Measurements from ENCODE around the gene CRIP2.

Gene CRIP2

GRCh38 chr14:105527381-105527825, 52.8 kb downstream of the CRIP2 start:
- peak overlapping the region; percentile 68 for H3K27ac ChIP-seq
- peak overlapping the region; percentile 84 for H3K9ac ChIP-seq
- TF ChIP-seq, protein P1, sequence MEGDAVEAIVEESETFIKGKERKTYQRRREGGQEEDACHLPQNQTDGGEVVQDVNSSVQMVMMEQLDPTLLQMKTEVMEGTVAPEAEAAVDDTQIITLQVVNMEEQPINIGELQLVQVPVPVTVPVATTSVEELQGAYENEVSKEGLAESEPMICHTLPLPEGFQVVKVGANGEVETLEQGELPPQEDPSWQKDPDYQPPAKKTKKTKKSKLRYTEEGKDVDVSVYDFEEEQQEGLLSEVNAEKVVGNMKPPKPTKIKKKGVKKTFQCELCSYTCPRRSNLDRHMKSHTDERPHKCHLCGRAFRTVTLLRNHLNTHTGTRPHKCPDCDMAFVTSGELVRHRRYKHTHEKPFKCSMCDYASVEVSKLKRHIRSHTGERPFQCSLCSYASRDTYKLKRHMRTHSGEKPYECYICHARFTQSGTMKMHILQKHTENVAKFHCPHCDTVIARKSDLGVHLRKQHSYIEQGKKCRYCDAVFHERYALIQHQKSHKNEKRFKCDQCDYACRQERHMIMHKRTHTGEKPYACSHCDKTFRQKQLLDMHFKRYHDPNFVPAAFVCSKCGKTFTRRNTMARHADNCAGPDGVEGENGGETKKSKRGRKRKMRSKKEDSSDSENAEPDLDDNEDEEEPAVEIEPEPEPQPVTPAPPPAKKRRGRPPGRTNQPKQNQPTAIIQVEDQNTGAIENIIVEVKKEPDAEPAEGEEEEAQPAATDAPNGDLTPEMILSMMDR (IDR thresholded peaks at IDR 0.05), result no peak
- no peaks in the 10 kb centered on the region for H3K9me3 ChIP-seq (ENCODE audit: control insufficient read depth, low read length)
- peak overlapping the region; percentile 92 for H2AFZ ChIP-seq
- no peaks in the 10 kb centered on the region for H3K79me2 ChIP-seq
- no peaks in the 10 kb centered on the region for H3K27me3 ChIP-seq (ENCODE audit: control insufficient read depth, insufficient read depth, low read length)
- peaks cover 6% of the 10 kb centered on the region for H3K4me1 ChIP-seq
- H3K4me3 ChIP-seq (ENCODE audit: low read depth, low read length), result peak overlapping the region; percentile 72
- H3K4me2 ChIP-seq (ENCODE audit: low read length), result peak overlapping the region; percentile 98
- no peaks in the 10 kb centered on the region for H3K36me3 ChIP-seq (ENCODE audit: control insufficient read depth, insufficient read depth, low read length)

GRCh38 chr14:105527826-105528585, 53.4 kb downstream of the CRIP2 start:
- H2AFZ ChIP-seq, result peak overlapping the region; percentile 92
- no peak overlapping the region for H3K9ac ChIP-seq
- peak overlapping the region; percentile 98 for H3K4me2 ChIP-seq (ENCODE audit: low read length)
- peak overlapping the region; percentile 72 for H3K4me3 ChIP-seq (ENCODE audit: low read depth, low read length)
- H3K27ac ChIP-seq, result peak overlapping the region; percentile 68
- H3K9me3 ChIP-seq (ENCODE audit: control insufficient read depth, low read length), result no peaks in the 10 kb centered on the region
- H3K36me3 ChIP-seq (ENCODE audit: control insufficient read depth, insufficient read depth, low read length), result no peaks in the 10 kb centered on the region
- no peaks in the 10 kb centered on the region for H3K27me3 ChIP-seq (ENCODE audit: control insufficient read depth, insufficient read depth, low read length)
- TF ChIP-seq, protein P1 (IDR thresholded peaks at IDR 0.05), result peak; percentile 84
- H3K4me1 ChIP-seq, result peaks cover 6% of the 10 kb centered on the region
- no peaks in the 10 kb centered on the region for H3K79me2 ChIP-seq

- Histone ChIP-seq H3K27me3 (ENCODE audit: control insufficient read depth, insufficient read depth, low read length) (no peaks in the 10 kb centered on the region), H3K9ac (no peak overlapping the region), H3K79me2 (no peaks in the 10 kb centered on the region), H3K4me1 (peaks cover 6% of the 10 kb centered on the region), H3K4me3 (ENCODE audit: low read depth, low read length) (no peak overlapping the region), H3K36me3 (ENCODE audit: control insufficient read depth, insufficient read depth, low read length) (no peaks in the 10 kb centered on the region), H3K9me3 (ENCODE audit: control insufficient read depth, low read length) (no peaks in the 10 kb centered on the region), H3K4me2 (ENCODE audit: low read length) (no peak overlapping the region), H2AFZ (no peak overlapping the region), H3K27ac (no peak overlapping the region)
- TF ChIP-seq, protein P1 (IDR thresholded peaks at IDR 0.05), result no peak
Observed at GRCh38 chr14:105528586-105529318, 54.1 kb downstream of the CRIP2 start.

GRCh38 chr14:105529319-105529568, 54.6 kb downstream of the CRIP2 start:
- Histone ChIP-seq H3K27me3 (ENCODE audit: control insufficient read depth, insufficient read depth, low read length) (no peaks in the 10 kb centered on the region), H3K4me1 (peaks cover 6% of the 10 kb centered on the region), H3K36me3 (ENCODE audit: control insufficient read depth, insufficient read depth, low read length) (no peaks in the 10 kb centered on the region), H3K4me3 (ENCODE audit: low read depth, low read length) (no peak overlapping the region), H3K79me2 (no peaks in the 10 kb centered on the region), H3K4me2 (ENCODE audit: low read length) (no peak overlapping the region), H3K27ac (no peak overlapping the region), H3K9me3 (ENCODE audit: control insufficient read depth, low read length) (no peaks in the 10 kb centered on the region), H3K9ac (no peak overlapping the region), H2AFZ (no peak overlapping the region)
- TF ChIP-seq, protein P1 (IDR thresholded peaks at IDR 0.05), result no peak

Data from parathyroid adenoma (tissue), 2 donors.